HG03103 (cell line): Measurements from ENCODE around the gene MTMR12.
A peak's percentile ranks its signal among the peaks of the same experiment; 100 is the strongest.
"Not testable (repeated sequence)": the region's sequence is repeated elsewhere in the genome, so short reads cannot be mapped to it uniquely, and the experiment has no call there.

Experiments
- ATAC-seq: cut with Tn5 transposase; IDR thresholded peaks from one replicate; pipeline ENCODE4 v1.9.1; 2021; ENCODE audit warnings: low read depth; ENCODE audit not compliant: unreplicated experiment

MTMR12 gene

DNA sequence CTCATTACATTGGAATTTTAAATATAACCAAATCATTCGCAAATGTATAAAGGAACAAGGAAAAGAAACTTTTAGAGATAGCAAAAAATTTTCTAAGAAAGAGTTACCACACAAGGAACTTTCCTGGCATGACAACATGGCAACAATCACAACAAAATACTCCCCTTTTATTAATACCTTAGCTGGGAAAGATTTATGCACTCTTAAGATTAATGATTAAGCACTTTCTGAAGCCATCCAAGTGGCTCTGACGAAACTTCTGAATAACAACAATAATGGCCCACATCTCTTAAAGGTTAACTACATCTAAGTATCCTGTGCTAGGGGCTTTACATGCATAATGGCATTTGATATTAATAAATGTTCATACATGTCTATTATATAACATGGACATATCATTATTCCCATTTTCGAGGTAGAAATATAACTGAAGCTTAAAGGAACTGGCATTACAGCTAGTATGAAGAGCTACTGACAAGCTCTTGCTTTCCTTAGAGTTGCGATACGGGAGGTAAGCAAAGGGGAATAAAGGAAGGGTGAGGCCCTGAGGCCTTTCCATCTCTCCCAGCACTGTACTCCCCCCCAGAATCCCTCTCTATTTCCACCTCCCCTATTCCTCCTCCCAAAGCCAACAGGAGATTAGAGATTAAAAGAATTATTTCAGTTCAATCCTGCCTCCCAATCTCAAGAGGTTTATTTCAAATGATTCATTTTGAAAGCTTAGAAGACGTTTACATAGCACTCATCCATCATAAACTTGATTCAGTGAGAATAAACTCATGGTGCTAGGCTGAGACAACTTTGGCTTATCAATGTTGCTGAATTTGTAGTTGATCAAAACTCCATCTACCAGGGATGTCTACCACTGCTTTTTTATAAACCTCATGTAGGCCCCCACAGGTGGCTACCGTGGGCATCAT is 9.6 kb downstream of the MTMR12 start:
- ATAC-seq, result no peak

DNA sequence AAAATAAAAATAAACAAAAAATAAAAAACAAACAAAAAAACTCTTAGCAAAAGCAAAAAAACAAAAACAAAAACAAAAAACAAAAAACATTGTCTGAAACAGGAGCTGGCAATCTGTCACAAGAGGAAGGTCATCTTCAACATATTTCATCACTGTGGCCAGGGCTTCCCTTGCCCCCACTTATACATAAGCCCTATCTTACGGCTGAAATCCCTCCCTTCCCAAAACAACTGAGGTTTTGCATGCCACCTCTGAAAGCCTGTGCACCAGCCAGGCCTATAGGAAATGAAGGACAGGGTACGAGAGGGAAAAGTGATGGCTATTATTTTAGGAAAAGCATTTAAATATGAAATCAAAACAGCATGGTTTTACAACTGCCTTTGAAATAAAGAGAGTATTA is 10.8 kb downstream of the MTMR12 start:
- ATAC-seq, result no peak

DNA sequence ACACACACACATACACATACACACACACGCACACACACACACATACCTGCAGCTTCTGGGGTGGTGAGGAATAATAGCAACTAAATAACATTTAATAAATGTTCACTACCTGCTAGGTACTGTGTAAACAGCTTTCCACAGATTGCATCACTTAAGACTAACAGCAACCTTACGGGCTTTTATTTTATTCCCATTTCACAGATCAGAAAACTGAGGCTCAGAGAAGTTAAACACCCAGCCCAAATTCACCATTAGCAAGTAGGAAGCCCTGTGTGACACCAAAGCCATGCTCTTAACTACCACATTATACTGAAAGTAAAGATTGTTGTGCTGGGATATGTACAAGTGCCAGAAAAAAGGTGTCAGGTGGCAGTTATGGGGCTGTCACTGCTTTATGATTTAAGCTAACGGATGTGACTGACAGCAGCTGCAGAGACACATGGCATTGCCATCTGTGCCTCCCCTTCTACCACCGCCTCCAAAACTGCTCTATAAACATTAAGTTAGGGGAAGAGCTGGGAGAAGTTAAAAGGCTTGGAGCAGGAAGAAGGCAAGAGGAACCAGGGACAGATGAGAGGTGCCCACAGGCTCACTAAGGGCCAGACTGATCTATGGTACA is 13.6 kb downstream of the MTMR12 start:
- no peak for ATAC-seq

DNA sequence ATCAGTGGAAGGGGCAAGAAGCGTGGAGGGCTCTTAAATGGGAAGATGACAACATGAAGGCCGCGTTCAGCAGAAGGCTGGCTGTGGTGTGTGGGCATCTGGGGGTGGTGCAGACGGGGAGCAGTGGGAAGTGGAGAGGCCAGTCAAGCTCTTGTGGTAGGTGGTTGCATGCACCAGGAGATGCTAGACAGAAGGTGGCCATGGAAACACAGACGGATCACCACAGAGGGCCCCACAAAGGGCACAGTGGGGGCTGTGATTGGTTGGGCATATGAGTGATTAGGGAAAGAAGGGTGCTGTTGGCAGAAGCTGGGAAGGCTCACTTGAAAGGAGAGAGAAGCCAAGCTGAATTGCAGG is 14.7 kb downstream of the MTMR12 start:
- no peak for ATAC-seq

DNA sequence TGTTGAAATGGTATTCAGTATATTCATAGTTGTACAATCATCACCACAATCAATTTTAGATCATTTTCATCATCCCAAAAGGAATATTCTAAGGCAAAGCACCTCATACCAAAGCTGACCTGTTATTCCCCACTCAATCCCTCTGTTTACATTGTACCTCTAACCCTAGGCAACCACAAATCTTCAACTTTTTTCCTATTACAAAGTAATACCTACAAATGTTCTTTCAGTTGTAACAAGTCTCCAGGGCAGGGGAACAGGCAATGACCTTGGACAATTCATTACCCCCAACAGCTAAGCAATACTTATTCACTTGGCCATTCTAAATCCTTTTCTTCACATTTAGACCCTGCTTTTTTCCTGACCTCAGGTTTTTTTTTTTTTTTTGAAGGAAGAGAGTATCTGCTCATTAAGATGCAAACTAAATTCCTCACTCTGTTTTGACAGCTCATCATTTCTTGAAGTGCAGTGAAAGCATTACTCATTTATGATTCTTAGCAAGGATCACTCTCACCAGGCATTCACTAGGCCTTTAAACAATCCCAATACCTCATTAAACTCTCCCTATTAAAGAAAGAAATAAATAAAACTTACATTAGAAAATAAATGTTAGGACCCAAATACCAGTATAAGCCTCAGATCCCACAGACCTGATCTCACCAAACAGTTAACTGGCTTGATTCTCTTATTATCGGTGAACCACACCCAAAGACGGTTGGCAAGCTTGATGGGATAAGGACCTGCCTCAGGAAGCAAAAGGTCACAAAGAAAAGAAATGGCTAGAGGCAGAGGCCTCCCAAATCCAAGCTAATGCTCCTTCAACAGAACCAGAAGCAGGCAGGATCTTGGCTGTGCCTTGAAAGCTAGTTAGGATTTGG is 15.3 kb downstream of the MTMR12 start:
- no peak for ATAC-seq

DNA sequence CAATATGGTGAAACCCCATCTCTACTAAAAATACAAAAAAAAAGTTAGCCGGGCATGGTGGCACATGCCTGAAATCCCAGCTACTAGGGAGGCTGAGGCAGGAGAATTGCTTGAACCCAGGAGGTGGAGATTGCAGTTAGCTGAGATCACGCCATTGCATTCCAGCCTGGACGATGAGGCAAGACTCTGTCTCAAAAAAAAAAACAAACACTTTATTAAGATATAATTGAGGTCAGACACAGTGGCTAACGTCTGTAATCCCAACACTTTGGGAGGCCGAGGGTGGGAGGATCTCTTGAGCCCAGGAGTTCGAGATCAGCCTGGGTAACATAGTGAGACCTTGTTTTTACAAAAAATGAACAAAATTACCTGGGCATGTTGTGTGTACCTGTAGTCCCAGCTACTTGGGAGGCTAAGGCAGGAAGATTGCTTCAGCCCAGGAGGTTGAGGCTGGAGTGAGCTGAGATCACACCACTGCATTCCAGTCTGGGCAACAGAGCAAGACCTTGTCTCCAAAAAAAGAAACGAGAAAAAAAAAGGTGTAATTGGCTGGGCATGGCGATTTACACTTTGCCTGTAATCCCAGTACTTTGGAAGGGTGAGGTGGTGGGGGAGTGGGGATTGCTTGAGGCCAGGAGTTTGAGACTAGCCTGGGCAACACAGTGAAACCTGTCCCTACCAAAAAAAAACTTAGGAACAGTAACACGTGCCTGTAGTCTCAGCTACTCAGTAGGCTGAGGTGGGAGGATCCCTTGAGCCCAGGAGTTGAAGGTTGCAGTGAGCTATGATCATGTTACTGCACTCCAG is 16.6 kb downstream of the MTMR12 start:
- ATAC-seq, result not testable (repeated sequence)

DNA sequence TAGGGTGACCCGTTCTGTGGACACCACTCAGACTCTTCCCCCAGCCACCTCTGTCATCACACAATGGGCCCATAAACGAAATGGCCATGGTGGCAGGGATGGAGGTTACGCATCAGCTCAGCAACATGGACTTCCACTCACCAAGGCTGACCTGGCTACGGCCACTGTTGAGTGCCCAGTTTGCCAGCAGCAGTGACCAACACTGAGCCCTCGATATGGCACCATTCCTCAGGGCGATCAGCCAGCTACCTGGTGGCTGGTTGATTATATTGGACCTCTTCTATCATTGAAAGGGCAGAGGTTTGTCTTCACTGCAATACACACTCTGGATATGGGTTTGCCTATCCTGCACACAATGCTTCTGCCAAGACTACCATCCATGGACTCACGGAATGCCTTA is 21.1 kb downstream of the MTMR12 start:
- ATAC-seq, result no peak

DNA sequence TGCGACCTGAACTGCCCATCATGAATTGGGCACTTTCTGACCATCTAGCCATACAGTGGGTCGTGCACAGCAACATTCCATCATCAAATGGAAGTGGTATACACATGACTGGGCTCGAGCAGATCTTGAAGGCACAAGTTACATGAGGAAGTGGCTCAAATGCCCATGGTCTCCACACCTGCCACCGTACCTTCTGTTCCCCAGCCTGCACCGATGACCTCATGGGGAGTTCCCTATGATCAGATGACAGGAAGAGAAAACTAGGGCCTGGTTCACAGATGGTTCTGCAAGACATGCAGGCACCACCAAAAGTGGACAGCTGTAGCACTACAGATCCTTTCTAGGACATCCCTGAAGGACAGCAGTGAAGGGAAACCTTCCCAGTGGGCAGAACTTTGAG is 21.8 kb downstream of the MTMR12 start:
- no peak for ATAC-seq

DNA sequence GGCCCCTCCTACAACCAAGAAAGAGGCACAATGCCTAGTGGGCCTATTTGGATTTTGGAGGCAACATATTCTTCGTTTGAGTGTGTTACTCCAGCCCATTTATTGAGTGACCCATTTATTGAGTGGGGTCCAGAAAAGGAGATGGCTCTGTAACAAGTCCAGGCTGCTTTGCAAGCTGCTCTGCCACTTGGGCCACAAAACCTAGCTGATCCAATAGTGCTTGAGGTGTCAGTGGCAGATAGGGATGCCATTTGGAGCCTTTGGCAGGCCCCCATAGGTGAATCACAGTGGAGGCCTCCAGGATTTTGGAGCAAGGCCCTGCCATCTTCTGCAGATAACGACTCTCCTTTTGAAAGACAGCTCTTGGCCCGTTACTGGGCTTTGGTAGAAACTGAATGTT is 22.2 kb downstream of the MTMR12 start:
- ATAC-seq, result not testable (repeated sequence)

DNA sequence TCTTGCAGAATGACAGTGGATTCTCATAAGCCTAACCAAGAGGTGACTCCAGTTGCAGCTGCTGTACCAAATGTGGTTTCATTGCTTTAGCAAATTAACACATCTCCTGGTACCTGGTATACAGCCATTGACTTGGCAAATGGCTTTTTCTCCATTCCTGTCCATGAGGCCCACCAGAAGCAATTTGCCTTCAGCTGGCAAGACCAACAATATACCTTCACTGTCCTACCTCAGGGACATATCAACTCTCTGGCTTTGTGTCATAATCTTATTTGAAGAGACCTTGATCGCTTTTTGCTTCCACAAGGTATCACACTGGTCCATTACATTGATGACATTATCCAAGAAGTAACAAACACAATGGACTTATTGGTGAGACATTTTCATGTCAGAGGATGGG is 22.8 kb downstream of the MTMR12 start:
- ATAC-seq, result not testable (repeated sequence)

DNA sequence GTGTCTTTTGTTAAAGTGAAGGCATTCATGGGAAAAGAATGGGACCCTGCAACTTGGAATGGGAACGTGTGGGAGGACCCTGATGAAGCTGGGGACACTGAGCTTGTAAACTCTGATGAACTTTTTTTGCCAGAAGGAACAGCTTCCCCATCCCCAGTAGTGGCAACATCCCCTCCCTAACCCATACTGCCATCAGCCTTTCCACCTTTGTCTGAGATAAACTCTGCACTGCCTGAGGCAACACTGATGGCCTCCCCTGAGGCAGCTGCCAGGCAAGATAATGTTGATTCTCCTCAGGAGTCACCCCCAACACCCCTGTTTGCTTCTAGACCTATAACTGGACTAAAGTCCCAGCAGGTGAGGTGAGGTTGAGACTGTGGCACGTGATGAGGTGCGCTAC is 24.6 kb downstream of the MTMR12 start:
- ATAC-seq, result not testable (repeated sequence)

DNA sequence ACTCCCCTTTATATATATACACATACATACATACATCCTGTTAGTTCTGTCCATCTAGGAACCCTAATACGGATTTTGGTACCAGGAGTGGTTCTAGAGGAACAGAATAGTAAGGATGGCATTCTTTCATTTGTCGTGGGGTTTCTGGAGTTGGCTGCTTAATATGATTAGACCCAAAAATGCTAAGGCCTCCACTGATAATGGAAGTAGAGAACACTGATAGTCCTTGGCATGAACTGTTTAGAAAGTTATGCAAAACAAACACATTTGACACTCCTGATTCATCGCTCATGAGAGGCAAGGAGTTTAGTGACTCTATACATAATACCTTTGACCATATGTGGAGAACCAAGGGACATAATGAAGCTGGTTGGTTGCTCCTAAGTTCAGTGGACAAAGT is 25.2 kb downstream of the MTMR12 start:
- ATAC-seq, result not testable (repeated sequence)

DNA sequence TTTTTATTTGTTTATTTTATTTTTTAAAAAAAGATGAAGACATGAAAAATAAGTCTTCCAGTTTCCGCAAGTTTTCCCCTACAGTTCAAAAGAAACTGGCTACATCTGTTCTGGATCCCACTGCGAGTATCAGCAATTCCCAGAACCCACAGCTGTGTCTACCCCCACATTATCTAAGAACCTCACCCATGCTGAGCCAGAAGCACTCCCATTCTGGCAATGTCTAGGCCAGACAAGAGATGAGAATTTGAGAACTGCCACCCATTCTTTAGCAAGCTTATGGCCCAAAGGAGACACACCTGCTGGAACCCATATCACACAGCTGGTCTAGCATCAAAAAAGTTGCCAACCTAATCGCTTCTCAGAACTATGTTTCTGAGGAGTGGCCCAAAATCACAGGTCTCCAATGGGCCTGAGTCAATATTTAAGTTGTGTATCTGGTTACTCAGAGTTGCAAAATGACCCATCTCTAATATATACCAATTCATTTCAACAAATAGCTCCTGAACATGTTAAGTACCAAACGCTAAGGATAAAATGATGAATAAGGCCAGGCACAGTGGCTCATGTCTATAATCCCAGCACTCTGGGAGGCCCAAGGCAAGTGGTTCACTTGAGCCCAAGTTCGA is 27.1 kb downstream of the MTMR12 start:
- ATAC-seq, result no peak

DNA sequence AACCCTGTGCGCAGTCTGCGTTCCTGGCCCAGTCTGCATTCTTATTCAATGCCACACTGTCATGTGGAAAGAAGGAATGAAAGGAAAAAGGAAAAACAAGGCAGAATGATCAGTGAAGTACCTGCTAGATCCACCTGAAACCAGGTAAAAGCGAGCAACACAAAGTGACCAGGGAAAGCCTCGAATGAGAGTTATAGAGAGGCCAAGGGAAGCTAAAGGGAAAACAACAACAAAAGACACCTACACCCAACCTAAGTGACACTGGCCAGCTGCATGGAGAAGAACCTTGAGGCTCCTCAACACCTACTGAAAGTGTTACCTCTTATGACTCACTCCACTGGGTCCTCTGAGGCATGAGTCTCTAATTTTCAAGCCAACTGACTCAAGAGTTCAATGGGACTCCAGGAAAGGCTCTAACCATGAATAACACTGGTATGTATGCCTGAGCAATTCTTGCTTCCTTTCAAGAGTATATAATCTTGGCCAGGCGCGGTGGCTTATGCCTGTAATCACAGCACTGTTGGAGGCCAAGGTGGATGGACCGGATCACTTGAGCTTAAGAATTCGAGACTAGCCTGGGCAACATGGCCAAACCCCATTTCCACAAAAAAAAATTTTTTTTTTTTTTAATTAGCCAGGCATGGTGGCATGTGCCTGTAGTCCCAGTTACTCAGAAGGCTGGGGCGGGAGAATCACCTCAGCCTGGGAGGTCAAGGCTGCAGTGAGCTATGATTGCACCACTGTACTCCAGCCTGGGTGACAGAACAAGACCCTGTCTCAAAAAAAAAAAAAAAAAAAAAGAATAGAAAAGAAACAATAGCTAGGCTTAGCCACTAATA is 29.0 kb downstream of the MTMR12 start:
- no peak for ATAC-seq

DNA sequence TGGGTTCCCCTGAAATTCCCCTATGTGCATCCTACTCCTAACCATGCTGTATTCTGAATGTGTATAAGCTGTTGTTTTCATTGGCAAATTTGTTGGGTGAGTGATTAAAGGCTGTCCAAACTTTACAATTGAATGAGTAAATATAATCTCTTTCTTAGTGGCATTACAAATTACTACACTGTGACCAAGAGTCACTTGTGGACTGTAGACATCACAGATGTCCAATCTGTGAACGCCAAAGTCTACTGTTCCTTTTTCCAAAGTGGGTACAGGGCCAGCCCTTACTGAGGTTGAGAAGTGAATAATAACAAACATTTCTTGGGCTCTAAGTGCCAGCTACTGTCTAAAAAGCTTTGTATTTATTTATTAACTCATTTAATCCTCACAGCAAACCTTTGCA is 29.7 kb downstream of the MTMR12 start:
- no peak for ATAC-seq

DNA sequence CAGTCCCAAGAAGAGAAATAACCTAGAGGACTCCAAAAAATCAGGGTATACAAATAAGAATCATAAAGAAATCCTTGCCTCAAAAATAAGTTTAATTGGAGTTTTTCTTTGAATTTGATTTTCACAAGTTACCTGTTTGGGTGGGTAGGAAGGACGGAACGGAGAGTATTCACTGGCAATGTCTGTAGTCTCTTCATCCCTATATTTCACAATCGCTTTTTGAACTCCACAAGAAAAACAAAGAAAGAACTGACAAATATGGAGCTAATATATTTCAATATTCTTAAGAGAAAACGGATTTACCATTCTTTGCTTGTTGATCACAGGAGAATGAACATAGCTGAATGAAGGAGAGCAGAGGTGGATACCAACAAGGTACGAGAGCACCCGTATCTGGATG is 30.1 kb downstream of the MTMR12 start:
- no peak for ATAC-seq

DNA sequence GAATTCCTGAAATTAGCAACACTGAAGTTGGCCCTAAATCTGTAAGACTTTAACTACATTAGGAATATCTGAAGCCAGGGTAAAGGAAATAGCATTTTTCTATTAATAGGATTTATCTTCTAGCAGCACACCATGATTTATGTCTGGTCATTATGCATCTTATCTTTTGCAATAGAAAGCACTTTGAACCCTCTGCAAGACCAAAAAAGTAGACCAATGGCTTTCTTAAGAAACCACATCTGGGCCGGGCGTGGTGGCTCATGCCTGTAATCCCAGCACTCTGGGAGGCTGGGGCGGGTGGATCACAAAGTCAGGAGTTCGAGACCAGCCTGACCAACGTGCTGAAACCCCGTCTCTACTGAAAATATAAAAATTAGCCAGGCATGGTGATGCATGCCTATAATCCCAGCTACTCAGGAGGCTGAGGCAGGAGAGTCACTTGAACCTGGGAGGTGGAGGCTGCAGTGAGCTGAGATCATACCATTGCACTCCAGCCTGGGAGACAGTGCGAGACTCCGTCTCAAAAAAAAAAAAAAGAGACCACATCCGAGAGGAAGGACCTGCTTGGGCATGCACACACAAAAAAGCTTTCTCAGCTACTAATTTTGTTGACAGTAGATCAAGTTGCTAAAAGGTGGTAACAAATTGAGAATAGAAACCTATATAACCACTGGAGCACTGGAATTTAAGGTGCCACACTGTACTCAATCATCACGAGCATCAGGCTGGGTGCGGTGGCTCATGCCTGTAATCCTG is 31.2 kb downstream of the MTMR12 start:
- ATAC-seq, result not testable (repeated sequence)

DNA sequence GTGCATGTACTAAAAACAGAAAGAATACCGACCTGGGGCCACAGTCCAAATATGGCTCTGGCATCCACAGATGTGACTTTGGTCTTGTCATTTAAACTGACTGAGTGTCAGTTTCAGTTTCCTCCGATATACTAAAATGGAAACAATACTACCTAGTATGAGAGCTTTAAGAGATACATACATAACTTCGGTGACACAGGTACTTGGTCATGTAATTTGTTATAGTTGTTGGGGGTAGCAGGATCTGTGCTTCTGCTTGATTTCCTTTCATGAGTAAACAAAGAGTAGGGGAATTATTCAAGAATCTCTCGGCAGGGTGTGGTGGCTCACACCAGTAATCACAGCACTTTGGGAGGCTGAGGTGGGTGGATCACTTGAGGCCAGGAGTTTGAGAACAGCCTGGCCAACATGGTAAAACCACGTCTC is 32.1 kb downstream of the MTMR12 start:
- peak; percentile 73 for ATAC-seq
